ENCODE data around the gene KRTAP10-8.
"Not testable (repeated sequence)": the region's sequence is repeated elsewhere in the genome, so short reads cannot be mapped to it uniquely, and the experiment has no call there.

KRTAP10-8 gene

GRCh38 chr21:44618909-44619308 is 7.0 kb downstream of the KRTAP10-8 start:
- peak in 3 of 4 experiments; percentile 9 to 43 (median 34) for DNase-seq

DNA sequence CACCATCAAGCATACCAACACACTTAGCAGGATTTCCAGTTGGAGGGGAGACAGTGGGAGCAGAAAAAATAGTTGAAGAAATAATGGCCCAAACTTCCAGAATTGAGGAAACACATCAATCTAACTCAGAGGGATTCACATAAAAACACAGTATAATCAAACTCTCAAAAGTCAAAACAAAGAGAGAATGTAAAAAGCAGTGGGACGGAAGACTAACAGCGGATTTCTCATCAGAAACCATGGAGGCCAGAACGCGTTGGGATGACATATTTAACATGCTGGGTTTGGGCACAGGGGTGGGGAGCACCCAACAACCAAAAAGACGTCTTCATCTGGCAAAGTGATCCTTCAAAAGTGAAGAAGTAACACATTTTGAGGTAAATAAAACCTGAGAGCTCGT is 8.0 kb downstream of the KRTAP10-8 start:
- DNase-seq, result no peak

DNA sequence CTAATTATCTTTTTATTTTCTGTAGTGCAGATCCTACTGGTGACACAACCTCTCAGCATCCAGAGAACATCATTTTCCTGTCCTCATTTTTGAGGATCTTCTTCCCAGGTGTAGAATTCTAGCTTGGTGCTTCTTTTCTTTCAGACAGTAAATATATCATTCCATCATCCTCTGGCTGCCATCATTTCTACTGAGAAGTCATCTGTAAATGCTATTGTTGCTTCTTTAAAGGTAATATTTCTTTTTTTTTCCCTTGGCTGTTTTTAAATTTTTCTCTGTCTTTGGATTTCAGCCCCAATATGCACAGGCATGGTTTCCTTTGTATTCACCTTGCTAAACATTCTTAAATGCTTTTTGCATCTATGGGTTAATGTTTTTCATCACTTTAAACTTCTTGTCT is 11.7 kb downstream of the KRTAP10-8 start:
- no peak for DNase-seq

- DNase-seq, result no peak
Observed at GRCh38 chr21:44625756-44626155, 13.9 kb downstream of the KRTAP10-8 start.

GRCh38 chr21:44626262-44626661 is 14.4 kb downstream of the KRTAP10-8 start:
- DNase-seq, result no peak

GRCh38 chr21:44626673-44627143 is 14.8 kb downstream of the KRTAP10-8 start, which contains the start of gene KRTAP10-9:
Gene KRTAP10-9 (plus strand): TSS chr21:44627093. CDS start chr21:44627172, 79 bp downstream.
- no peak for DNase-seq

DNA sequence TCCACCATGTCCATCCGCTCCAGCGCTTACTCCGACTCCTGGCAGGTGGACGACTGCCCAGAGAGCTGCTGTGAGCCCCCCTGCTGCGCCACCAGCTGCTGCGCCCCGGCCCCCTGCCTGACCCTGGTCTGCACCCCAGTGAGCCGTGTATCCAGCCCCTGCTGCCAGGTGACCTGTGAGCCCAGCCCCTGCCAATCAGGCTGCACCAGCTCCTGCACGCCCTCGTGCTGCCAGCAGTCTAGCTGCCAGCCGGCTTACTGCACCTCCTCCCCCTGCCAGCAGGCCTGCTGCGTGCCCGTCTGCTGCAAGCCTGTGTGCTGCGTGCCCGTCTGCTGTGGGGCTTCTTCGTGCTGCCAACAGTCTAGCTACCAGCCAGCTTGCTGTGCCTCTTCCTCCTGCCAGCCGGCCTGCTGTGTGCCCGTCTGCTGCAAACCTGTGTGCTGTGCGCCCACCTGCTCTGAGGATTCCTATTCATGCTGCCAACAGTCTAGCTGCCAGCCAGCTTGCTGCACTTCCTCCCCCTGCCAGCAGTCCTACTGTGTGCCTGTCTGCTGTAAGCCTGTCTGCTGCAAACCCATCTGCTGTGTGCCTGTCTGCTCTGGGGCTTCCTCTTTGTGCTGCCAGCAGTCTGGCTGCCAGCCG is 15.4 kb downstream of the KRTAP10-8 start:
- DNase-seq, result not testable (repeated sequence)

- not testable (repeated sequence) for DNase-seq
Observed at GRCh38 chr21:44627831-44628233, 16.0 kb downstream of the KRTAP10-8 start.

GRCh38 chr21:44628707-44629391 is 17.0 kb downstream of the KRTAP10-8 start:
- no peak for DNase-seq

- no peak for DNase-seq
Observed at GRCh38 chr21:44630440-44630839, 18.6 kb downstream of the KRTAP10-8 start.

- no peak for DNase-seq
Observed at GRCh38 chr21:44632067-44632466, 20.2 kb downstream of the KRTAP10-8 start.

GRCh38 chr21:44636209-44637017 is 24.5 kb downstream of the KRTAP10-8 start:
- no peak for DNase-seq

DNA sequence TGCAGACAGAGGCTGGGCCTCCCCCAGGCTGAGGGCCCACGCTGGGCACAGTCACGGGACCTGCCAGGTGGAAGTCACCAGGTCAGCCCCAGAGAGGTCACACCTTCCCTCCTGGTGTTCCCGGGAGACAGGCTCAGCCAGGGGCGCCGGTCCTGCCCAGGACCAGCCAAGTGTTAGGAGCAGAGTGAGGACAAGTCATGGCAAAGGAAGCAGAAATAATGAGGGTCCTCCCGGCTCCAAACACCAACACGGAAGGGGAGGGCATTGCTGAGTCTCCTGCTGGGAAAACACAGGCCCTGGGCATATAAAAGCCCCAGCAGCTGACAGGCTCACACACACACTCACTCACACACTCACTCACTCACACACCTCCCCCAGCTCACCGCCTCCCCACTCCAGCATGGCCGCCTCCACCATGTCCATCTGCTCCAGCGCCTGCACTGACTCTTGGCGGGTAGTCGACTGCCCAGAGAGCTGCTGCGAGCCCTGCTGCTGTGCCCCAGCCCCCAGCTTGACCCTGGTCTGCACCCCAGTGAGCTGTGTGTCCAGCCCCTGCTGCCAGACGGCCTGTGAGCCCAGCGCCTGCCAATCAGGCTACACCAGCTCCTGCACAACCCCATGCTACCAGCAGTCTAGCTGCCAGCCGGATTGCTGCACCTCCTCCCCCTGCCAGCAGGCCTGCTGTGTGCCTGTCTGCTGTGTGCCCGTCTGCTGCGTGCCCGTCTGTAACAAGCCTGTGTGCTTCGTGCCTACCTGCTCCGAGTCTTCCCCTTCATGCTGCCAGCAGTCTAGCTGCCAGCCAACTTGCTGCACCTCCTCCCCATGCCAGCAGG is 25.4 kb downstream of the KRTAP10-8 start, which contains the start of gene KRTAP10-10:
Gene KRTAP10-10, plus strand, starts transcription at position 339 of the 833 bp plus-strand sequence. Its CDS starts 62 bp downstream, at position 401.
- DNase-seq, result no peak

DNA sequence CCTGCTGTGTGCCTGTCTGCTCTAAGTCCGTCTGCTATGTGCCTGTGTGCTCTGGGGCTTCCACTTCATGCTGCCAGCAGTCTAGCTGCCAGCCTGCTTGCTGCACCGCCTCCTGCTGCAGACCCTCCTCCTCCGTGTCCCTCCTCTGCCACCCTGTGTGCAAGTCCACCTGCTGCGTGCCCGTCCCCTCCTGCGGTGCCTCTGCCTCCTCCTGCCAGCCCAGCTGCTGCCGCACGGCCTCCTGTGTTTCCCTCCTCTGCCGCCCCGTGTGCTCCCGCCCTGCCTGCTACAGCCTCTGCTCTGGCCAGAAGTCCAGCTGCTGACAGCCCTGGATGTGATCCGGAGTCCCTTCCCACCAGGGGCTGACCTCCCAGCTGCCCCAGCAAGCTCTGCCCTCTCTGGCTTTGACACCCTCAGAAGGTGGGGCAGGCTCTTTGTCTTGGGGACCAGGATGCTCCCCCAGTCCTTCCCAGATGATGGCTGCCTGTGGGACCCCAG is 26.0 kb downstream of the KRTAP10-8 start:
- DNase-seq, result not testable (repeated sequence)

GRCh38 chr21:44638506-44639330 is 26.8 kb downstream of the KRTAP10-8 start:
- not testable (repeated sequence) for DNase-seq

- no peak for DNase-seq
Observed at GRCh38 chr21:44639331-44639655, 27.4 kb downstream of the KRTAP10-8 start.

DNA sequence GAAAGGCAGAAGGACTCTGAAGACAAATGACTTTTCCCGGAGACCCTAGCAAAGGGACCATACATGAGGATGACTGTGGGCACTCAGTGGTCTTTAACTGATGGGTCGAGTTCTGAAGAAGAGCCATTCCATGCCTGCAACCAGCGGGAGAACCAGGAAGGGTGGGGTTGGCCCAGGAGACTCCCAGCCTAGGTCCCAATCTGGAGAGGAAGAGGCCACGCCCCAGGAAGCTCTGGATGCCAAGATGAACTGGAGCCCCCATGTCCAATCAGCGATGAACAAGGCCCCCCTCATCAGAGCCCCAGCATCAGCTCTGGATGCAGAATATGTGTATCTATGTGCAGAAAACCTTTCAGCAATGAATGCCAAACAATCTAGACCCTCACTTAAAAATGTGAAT is 28.9 kb downstream of the KRTAP10-8 start:
- no peak for DNase-seq

DNA sequence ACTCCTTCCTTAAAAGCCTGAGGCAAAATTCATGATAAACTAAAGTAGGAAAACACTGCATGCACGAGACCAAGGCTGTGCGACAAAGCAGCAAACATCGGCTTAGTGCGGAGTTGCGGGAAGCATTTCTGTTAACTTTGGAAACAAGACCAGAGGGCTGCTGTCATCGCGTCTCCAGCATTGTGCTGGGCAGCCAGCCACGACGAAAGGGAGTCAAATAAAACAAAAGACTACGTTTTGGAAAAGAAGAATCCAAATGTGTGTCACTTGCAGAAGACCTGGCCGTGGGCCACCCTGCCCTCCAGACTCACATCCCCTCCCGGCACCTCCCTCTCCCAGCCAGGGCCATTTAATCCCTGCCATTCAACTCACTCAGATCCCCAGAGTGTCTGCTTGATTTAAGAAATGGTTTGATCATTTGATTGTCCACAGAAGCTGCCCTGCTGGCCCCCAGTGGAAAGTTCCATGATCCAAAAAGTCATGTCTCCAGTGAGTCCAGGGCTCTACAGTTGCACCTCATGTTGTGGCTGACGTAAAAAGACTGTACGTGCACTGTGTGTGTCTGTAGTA is 31.9 kb downstream of the KRTAP10-8 start:
- DNase-seq, result no peak

DNA sequence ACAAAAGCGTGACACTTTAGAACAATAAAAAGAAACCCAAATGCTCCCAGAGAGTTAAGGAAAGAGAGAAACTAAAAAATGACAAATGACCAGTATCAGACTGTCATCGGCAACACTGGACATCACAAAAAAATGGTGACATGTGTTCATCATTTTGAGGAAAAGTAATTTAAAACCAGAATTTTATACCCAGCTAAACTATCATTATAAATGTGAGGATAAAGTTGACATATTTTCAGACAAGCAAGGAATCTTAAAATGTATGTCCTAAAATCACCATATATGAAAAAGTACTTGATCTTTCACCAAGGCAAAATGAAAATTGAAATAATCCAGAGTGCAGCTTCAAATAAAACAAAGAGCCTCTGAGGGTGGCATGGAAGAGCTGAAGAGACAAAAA is 33.0 kb downstream of the KRTAP10-8 start:
- DNase-seq, result no peak

- DNase-seq, result not testable (repeated sequence)
Observed at GRCh38 chr21:44646366-44647221, 34.7 kb downstream of the KRTAP10-8 start, which contains the start of gene KRTAP10-11. Gene KRTAP10-11 (plus strand): TSS chr21:44646414. CDS start chr21:44646459, 45 bp downstream.

All from activated CD4-positive, CD25-positive, alpha-beta regulatory T cell (primary cell).